SKM-1 treated with dmso at 0.1 percent for 144 hours (cell line): ENCODE measurements around the gene STAB2.

Experiments used
- DNase-seq: peaks from one replicate; lab custom pipeline; 2025; ENCODE audit not compliant: unreplicated experiment; lab: John Stamatoyannopoulos, UW

Gene STAB2

GRCh38 chr12:103586791-103587370 is at the start of gene STAB2:
Gene STAB2, plus strand, starts transcription at chr12:103587273. Its CDS starts 204 bp downstream, at chr12:103587477.
- DNase-seq, result no peak

- DNase-seq, result no peak
Observed at GRCh38 chr12:103538397-103538796, 48.7 kb upstream of the STAB2 start.

- DNase-seq, result no peak
Observed at GRCh38 chr12:103540319-103540718, 46.8 kb upstream of the STAB2 start.

GRCh38 chr12:103542078-103542477 is 45.0 kb upstream of the STAB2 start:
- no peak for DNase-seq

GRCh38 chr12:103546959-103547358 is 40.1 kb upstream of the STAB2 start:
- no peak for DNase-seq

GRCh38 chr12:103547376-103547775 is 39.7 kb upstream of the STAB2 start:
- DNase-seq, result no peak

GRCh38 chr12:103547929-103548328 is 39.1 kb upstream of the STAB2 start:
- DNase-seq, result no peak

GRCh38 chr12:103548622-103549601 is 38.2 kb upstream of the STAB2 start:
- peak; percentile 3 for DNase-seq

GRCh38 chr12:103556890-103557627 is 30.0 kb upstream of the STAB2 start:
- DNase-seq, result no peak

- no peak for DNase-seq
Observed at GRCh38 chr12:103557628-103558010, 29.5 kb upstream of the STAB2 start.

GRCh38 chr12:103558879-103559278 is 28.2 kb upstream of the STAB2 start:
- no peak for DNase-seq

- no peak for DNase-seq
Observed at GRCh38 chr12:103560604-103561101, 26.4 kb upstream of the STAB2 start.

GRCh38 chr12:103561174-103561573 is 25.9 kb upstream of the STAB2 start:
- no peak for DNase-seq

GRCh38 chr12:103566398-103566797 is 20.7 kb upstream of the STAB2 start:
- DNase-seq, result no peak

- DNase-seq, result no peak
Observed at GRCh38 chr12:103569278-103569677, 17.8 kb upstream of the STAB2 start.

- DNase-seq, result no peak
Observed at GRCh38 chr12:103571286-103571685, 15.8 kb upstream of the STAB2 start.

- DNase-seq, result no peak
Observed at GRCh38 chr12:103572312-103573045, 14.6 kb upstream of the STAB2 start.

GRCh38 chr12:103573185-103573584 is 13.9 kb upstream of the STAB2 start:
- no peak for DNase-seq

GRCh38 chr12:103578926-103579325 is 8.1 kb upstream of the STAB2 start:
- no peak for DNase-seq

- DNase-seq, result no peak
Observed at GRCh38 chr12:103580026-103580425, 7.0 kb upstream of the STAB2 start.

GRCh38 chr12:103583008-103583407 is 4.1 kb upstream of the STAB2 start:
- DNase-seq, result no peak
